ENCODE results near the gene COMMD2.

The COMMD2 gene

DNA sequence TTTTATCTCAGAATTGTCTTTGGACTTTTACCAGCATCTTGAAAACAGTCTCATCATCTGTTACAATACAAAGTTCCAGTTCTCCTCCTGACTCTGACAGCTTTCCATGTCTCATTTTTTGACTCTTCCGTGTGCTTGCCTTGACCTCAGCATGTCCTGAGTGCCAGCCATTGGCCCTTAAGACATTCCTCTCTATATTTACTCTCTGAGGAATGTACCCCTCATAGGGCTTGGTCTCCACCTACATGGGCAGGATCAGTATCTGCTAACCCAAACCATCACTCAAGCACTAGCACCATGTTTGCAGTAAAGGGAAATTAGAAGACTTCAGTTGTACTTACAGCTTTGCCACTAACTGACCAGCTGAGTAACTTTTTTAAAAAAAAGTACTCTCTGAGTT lies 23.9 kb upstream of the COMMD2 start:
- Histone ChIP-seq H3K27me3 (ENCODE audit: control insufficient read depth, insufficient read depth, low read length) (no peaks in the 10 kb centered on the region), H3K9ac (no peak overlapping the region), H3K79me2 (no peaks in the 10 kb centered on the region), H3K4me2 (ENCODE audit: low read length) (no peak overlapping the region), H3K4me3 (ENCODE audit: low read depth, low read length) (no peak overlapping the region), H3K4me1 (no peaks in the 10 kb centered on the region), H3K9me3 (ENCODE audit: control insufficient read depth, low read length) (no peaks in the 10 kb centered on the region), H2AFZ (no peak overlapping the region), H3K36me3 (ENCODE audit: control insufficient read depth, insufficient read depth, low read length) (no peaks in the 10 kb centered on the region), H3K27ac (no peak overlapping the region)
- TF ChIP-seq, protein P1, sequence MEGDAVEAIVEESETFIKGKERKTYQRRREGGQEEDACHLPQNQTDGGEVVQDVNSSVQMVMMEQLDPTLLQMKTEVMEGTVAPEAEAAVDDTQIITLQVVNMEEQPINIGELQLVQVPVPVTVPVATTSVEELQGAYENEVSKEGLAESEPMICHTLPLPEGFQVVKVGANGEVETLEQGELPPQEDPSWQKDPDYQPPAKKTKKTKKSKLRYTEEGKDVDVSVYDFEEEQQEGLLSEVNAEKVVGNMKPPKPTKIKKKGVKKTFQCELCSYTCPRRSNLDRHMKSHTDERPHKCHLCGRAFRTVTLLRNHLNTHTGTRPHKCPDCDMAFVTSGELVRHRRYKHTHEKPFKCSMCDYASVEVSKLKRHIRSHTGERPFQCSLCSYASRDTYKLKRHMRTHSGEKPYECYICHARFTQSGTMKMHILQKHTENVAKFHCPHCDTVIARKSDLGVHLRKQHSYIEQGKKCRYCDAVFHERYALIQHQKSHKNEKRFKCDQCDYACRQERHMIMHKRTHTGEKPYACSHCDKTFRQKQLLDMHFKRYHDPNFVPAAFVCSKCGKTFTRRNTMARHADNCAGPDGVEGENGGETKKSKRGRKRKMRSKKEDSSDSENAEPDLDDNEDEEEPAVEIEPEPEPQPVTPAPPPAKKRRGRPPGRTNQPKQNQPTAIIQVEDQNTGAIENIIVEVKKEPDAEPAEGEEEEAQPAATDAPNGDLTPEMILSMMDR (IDR thresholded peaks at IDR 0.05), result no peak

DNA sequence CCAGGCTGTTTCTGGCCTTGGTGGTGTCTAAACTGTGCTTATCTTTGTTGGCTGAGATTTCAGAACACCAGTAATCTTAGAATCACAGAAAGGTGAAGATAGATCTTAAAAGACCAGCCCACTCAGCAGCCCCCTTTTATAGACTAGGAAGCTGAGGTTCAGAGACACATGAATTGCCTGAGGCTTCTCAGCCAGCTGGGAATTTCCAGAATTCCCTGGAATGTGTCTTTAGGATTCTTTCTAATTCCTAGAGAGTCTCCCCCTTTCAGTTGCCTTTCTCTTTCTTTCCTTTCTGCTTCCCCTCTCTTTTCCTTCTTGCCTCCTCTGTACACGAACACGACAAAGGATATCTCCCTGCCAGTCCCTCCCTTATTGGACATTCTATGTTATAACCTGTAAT lies 20.6 kb upstream of the COMMD2 start:
- H3K27ac ChIP-seq, result no peak overlapping the region
- H3K36me3 ChIP-seq (ENCODE audit: control insufficient read depth, insufficient read depth, low read length), result no peaks in the 10 kb centered on the region
- no peak overlapping the region for H3K4me2 ChIP-seq (ENCODE audit: low read length)
- no peak overlapping the region for H2AFZ ChIP-seq
- no peaks in the 10 kb centered on the region for H3K79me2 ChIP-seq
- H3K4me1 ChIP-seq, result no peaks in the 10 kb centered on the region
- H3K9ac ChIP-seq, result no peak overlapping the region
- H3K27me3 ChIP-seq (ENCODE audit: control insufficient read depth, insufficient read depth, low read length), result no peaks in the 10 kb centered on the region
- no peaks in the 10 kb centered on the region for H3K9me3 ChIP-seq (ENCODE audit: control insufficient read depth, low read length)
- TF ChIP-seq, protein P1 (IDR thresholded peaks at IDR 0.05), result no peak
- no peak overlapping the region for H3K4me3 ChIP-seq (ENCODE audit: low read depth, low read length)

DNA sequence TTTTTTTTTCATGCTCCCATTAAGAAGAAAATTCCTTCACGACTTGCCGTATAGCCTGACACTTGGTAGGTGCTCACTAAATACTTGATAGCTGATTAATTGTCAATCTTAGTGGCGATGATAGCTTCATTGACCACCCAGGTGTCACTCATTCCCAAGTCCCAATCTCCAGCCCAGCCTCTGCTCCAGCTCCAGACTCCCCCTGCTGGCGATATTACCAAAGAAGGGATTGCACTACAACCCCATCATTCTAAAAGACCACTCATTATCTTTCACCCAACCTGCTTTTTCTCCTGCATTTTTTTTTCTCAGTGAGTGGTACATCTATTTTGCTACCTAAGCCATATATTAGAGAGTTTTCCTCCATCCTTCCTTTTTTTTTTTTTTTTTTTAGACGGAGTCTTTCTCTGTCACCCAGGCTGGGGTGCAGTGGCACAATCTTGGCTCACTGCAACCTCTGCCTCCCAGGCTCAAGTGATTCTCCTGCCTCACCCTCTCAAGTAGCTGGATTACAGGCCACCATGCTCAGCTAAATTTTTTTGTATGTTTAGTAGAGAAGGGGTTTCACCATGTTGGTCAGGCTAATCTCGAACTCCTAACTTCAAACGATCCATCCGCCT lies 19.5 kb upstream of the COMMD2 start:
- TF ChIP-seq, protein P1 (IDR thresholded peaks at IDR 0.05), result peak; percentile 79

DNA sequence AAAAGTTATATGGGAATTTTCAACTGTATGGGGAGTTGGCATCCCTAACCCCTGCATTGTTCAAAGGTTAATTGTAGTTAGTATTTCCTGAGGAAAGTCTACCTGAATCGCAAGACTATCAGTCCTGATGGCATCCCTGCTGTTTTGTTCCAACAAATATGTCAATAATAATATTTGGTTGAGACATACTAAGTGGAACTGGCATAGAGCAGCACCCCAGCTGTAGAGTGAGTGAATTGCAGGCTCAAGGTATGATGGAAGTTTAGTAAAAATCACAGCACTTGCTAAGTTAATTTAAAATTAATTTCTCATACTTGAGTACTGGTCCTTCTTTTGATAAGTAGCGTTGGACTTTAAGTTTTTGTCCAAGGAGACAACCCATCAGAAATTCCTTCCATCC lies 18.0 kb upstream of the COMMD2 start:
- Histone ChIP-seq H3K27ac (no peak overlapping the region), H3K27me3 (ENCODE audit: control insufficient read depth, insufficient read depth, low read length) (no peaks in the 10 kb centered on the region), H3K36me3 (ENCODE audit: control insufficient read depth, insufficient read depth, low read length) (no peaks in the 10 kb centered on the region), H3K9me3 (ENCODE audit: control insufficient read depth, low read length) (no peaks in the 10 kb centered on the region), H3K9ac (no peak overlapping the region), H3K4me3 (ENCODE audit: low read depth, low read length) (no peak overlapping the region), H3K4me2 (ENCODE audit: low read length) (no peak overlapping the region), H3K79me2 (no peaks in the 10 kb centered on the region), H3K4me1 (no peaks in the 10 kb centered on the region), H2AFZ (no peak overlapping the region)
- TF ChIP-seq, protein P1 (IDR thresholded peaks at IDR 0.05), result no peak

More for the DNA sequence above, 19.5 kb upstream of the COMMD2 start:
- Histone ChIP-seq H2AFZ (no peak overlapping the region), H3K9ac (no peak overlapping the region), H3K4me3 (ENCODE audit: low read depth, low read length) (no peak overlapping the region), H3K27ac (no peak overlapping the region), H3K9me3 (ENCODE audit: control insufficient read depth, low read length) (no peaks in the 10 kb centered on the region), H3K27me3 (ENCODE audit: control insufficient read depth, insufficient read depth, low read length) (no peaks in the 10 kb centered on the region), H3K4me2 (ENCODE audit: low read length) (no peak overlapping the region), H3K4me1 (no peaks in the 10 kb centered on the region), H3K36me3 (ENCODE audit: control insufficient read depth, insufficient read depth, low read length) (no peaks in the 10 kb centered on the region), H3K79me2 (no peaks in the 10 kb centered on the region)

DNA sequence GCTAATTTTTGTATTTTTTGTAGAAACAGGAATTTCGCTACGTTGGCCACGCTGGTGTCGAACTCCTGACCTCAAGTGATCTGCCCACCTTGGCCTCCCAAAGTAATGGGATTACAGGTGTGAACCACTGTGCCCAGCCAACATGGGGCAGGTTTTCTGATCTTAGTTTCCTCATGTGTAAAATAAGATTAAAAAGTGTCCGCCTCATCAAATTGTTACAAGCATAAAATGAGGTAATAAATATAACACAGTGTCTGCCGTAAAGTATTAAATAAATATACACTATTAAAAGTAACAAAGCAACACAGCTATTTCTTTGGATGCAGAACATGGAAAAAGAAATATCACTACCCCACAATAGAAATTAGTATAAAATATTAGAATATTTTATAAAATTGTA lies 16.4 kb upstream of the COMMD2 start:
- H3K4me1 ChIP-seq, result no peaks in the 10 kb centered on the region
- no peaks in the 10 kb centered on the region for H3K79me2 ChIP-seq
- no peak overlapping the region for H3K4me2 ChIP-seq (ENCODE audit: low read length)
- no peak overlapping the region for H3K9ac ChIP-seq
- no peaks in the 10 kb centered on the region for H3K36me3 ChIP-seq (ENCODE audit: control insufficient read depth, insufficient read depth, low read length)
- no peak overlapping the region for H2AFZ ChIP-seq
- H3K27me3 ChIP-seq (ENCODE audit: control insufficient read depth, insufficient read depth, low read length), result no peaks in the 10 kb centered on the region
- no peak overlapping the region for H3K4me3 ChIP-seq (ENCODE audit: low read depth, low read length)
- TF ChIP-seq, protein P1 (IDR thresholded peaks at IDR 0.05), result no peak
- H3K9me3 ChIP-seq (ENCODE audit: control insufficient read depth, low read length), result no peaks in the 10 kb centered on the region
- no peak overlapping the region for H3K27ac ChIP-seq

Data from parathyroid adenoma (tissue), 2 donors.